Measurements from ENCODE around the gene USP12. TPM values are rescaled to one million over a fixed set of nuclear protein-coding genes. Genes with fewer than 3 reads are reported as not detected.
"Not testable (repeated sequence)": the region's sequence is repeated elsewhere in the genome, so short reads cannot be mapped to it uniquely, and the experiment has no call there.

The USP12 gene
- total and polyA plus RNA-seq, 3 experiments from 2014 or later, result 14.5 to 73.2 (median 72.1) TPM

DNA sequence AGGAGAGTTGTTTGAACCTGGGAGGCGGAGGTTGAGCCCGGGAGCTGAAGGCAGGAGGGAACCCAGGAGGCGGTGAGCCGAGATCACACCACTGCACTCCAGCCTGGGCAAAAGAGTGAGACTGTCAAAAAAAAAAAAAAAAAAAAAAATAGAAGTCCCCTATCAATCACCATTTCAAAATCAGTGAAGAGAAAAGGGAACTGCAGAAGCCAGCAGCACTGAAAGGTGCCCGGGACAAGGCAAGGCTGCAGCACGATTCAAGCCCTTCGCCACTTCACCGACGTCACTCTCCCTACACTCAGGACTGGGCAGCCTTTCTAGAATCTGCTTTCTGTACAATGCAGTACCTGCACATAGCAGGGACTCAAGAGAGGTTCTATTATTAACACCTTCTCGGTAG lies 21.9 kb upstream of the USP12 start:
- H3K4me3 Mint-ChIP-seq, result no peak overlapping the region

DNA sequence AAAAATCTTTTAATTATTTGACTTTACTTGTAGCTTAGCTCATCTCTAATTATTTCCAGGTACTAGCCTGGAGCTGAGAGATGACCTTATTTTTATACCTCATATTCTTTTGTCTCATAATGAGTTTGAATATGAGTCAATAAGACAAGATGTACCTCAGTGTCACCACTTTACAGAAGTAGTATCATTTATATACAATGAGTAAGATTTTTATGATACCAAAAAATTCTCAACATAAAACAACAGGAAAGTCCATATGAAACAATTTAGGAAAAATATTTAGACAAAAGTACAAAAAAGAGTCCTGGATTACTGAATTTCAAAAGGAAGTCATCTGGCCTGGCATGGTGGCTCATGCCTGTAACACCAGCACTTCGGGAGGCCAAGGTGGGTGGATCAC lies 21.4 kb upstream of the USP12 start:
- Histone ChIP-seq H3K4me1 (ENCODE audit: insufficient read depth, low read length) (no peaks in the 10 kb centered on the region), H3K4me3 (ENCODE audit: low read length) (no peak overlapping the region), H3K27ac (ENCODE audit: low read depth, low read length) (no peak overlapping the region), H3K27me3 (ENCODE audit: insufficient read depth, low read length, poor library complexity, severe bottlenecking) (no peaks in the 10 kb centered on the region), H3K9me3 (ENCODE audit: low read length) (no peaks in the 10 kb centered on the region), H3K36me3 (ENCODE audit: insufficient read depth, low read length) (no peaks in the 10 kb centered on the region)
- ChIA-PET CTCF (no interaction called here), POLR2A (no interaction called here)
- peaks cover 5 to 33% of the 10 kb centered on the region in 2 donors for H3K27me3 Mint-ChIP-seq
- peaks cover 0 to 5% (median 0%) of the 10 kb centered on the region in 5 donors for H3K9me3 Mint-ChIP-seq
- H3K4me1 Mint-ChIP-seq, result no peaks in the 10 kb centered on the region
- H3K4me3 Mint-ChIP-seq, result no peak overlapping the region
- H3K27ac Mint-ChIP-seq, result no peak overlapping the region
- peaks cover 0 to 6% (median 0%) of the 10 kb centered on the region in 3 donors for H3K36me3 Mint-ChIP-seq
- DNase-seq, result no peak

More for the DNA sequence above, 21.9 kb upstream of the USP12 start:
- DNase-seq, result no peak
- no peak overlapping the region for H3K27ac Mint-ChIP-seq
- CTCF ChIA-PET, result no interaction called here
- no peak overlapping the region for H3K27ac ChIP-seq (ENCODE audit: low read depth, low read length)
- H3K36me3 Mint-ChIP-seq, result peaks cover 0 to 11% (median 0%) of the 10 kb centered on the region in 3 donors
- H3K9me3 Mint-ChIP-seq, result peaks cover 0 to 6% (median 0%) of the 10 kb centered on the region in 5 donors
- no peaks in the 10 kb centered on the region for H3K9me3 ChIP-seq (ENCODE audit: low read length)
- H3K4me1 Mint-ChIP-seq, result no peaks in the 10 kb centered on the region
- H3K36me3 ChIP-seq (ENCODE audit: insufficient read depth, low read length), result no peaks in the 10 kb centered on the region
- H3K4me3 ChIP-seq (ENCODE audit: low read length), result no peak overlapping the region
- no peaks in the 10 kb centered on the region for H3K4me1 ChIP-seq (ENCODE audit: insufficient read depth, low read length)
- POLR2A ChIA-PET, result no interaction called here
- H3K27me3 Mint-ChIP-seq, result peaks cover 9 to 33% of the 10 kb centered on the region in 2 donors
- no peaks in the 10 kb centered on the region for H3K27me3 ChIP-seq (ENCODE audit: insufficient read depth, low read length, poor library complexity, severe bottlenecking)

DNA sequence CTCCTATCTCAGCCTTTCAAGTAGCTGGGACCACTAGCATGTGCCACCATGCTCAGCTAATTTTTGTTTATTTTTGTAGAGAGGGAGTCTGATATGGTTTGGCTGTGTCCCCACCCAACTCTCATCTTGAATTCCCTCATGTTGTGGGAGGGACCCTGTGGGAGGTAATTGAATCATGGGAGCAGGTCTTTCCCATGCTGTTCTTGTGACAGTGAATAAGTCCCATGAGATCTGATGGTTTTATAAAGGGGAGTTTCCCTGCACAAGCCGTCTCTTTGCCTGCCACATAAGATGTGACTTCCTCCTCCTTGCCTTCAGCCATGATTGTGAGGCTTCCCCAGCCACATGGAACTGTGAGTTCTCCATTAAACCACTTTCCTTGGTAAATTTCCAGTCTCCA lies 20.8 kb upstream of the USP12 start:
- H3K4me3 Mint-ChIP-seq; CTCF ChIA-PET; H3K9me3 Mint-ChIP-seq; H3K4me3 ChIP-seq (ENCODE audit: low read length); H3K36me3 ChIP-seq (ENCODE audit: insufficient read depth, low read length); POLR2A ChIA-PET; H3K4me1 ChIP-seq (ENCODE audit: insufficient read depth, low read length); H3K4me1 Mint-ChIP-seq; H3K27ac Mint-ChIP-seq; H3K36me3 Mint-ChIP-seq; H3K9me3 ChIP-seq (ENCODE audit: low read length); H3K27me3 ChIP-seq (ENCODE audit: insufficient read depth, low read length, poor library complexity, severe bottlenecking); DNase-seq; H3K27ac ChIP-seq (ENCODE audit: low read depth, low read length): not testable (repeated sequence)
- peaks cover 5 to 27% of the 10 kb centered on the region in 2 donors for H3K27me3 Mint-ChIP-seq

DNA sequence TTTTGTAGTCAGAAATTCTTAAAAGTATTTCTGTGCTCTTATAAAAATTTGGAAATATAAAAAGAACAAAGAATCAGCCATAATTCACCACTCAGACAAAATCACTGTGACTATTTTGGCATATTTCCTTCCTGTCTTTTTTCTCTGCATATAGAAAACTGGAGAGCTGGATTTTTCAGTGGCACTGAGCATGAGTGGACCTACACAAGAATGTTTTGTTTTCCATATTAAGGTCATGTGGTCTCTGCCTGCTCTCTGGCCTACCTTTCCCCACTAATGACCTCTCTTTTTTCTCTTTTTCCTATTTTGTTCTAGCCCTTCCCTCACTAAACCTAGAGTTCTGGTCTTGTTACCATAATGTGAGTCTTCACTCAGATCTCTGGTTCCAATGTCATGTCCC lies 17.6 kb upstream of the USP12 start:
- Histone ChIP-seq H3K36me3 (ENCODE audit: insufficient read depth, low read length) (no peaks in the 10 kb centered on the region), H3K27ac (ENCODE audit: low read depth, low read length) (no peak overlapping the region), H3K27me3 (ENCODE audit: insufficient read depth, low read length, poor library complexity, severe bottlenecking) (no peaks in the 10 kb centered on the region), H3K9me3 (ENCODE audit: low read length) (no peaks in the 10 kb centered on the region), H3K4me3 (ENCODE audit: low read length) (no peak overlapping the region), H3K4me1 (ENCODE audit: insufficient read depth, low read length) (no peaks in the 10 kb centered on the region)
- H3K4me1 Mint-ChIP-seq, result no peaks in the 10 kb centered on the region
- H3K4me3 Mint-ChIP-seq, result no peak overlapping the region
- DNase-seq, result no peak
- no peaks in the 10 kb centered on the region for H3K36me3 Mint-ChIP-seq
- no peak overlapping the region for H3K27ac Mint-ChIP-seq
- POLR2A ChIA-PET, result no interaction called here
- CTCF ChIA-PET, result interaction anchor here (1.4 kb wide), 1 partner anchor 204 kb away, joined by 3 read pairs; no protein-coding TSS in a partner anchor
- H3K9me3 Mint-ChIP-seq, result no peaks in the 10 kb centered on the region
- peaks cover 5 to 6% of the 10 kb centered on the region in 2 donors for H3K27me3 Mint-ChIP-seq

DNA sequence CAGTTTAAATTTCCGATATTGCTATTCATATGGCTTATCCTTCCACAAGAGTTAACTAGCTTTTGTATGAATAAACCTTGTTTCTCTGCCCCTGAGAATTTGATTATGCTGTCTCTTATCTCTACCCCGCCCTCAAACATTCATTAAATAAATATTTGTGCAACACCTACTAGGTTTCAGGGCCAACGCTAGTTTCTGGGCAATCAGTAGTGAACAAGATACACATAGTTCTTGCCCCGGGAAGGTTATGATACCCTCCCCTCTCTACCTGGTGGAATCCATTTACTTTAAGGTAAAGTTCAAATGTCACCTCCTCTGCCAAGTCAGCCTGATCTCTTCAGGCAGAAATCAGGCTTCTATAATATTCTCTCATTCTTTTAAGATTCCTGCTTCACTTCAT lies 16.6 kb upstream of the USP12 start:
- H3K36me3 Mint-ChIP-seq, result no peaks in the 10 kb centered on the region

DNA sequence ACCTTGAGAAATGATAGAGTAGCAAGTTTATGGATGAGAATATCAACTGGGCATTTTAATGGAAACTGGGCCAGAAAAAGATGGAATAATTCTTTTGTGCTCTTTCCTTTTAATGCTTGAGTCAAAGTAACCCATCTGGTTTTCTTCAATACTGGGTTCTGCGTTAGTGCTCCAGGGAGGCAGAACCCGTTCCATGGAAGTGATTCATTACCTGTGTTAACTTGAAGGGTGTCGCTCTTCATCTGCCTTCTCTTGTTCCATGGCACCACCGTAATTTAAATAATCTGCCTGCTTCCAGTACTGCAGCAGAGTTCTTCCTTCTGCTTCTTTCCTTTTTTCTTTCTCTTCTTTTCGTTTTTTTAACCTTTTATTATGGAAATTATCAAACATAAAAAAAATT lies 14.7 kb upstream of the USP12 start:
- ChIA-PET POLR2A (no interaction called here), CTCF (no interaction called here)
- Mint-ChIP-seq H3K36me3 (no peaks in the 10 kb centered on the region), H3K4me3 (no peak overlapping the region), H3K27ac (peak overlapping the region in 1 of 8 donors; percentile 73), H3K27me3 (peaks cover 7 to 12% of the 10 kb centered on the region in 2 donors), H3K4me1 (no peaks in the 10 kb centered on the region), H3K9me3 (peaks cover 0 to 1% (median 0%) of the 10 kb centered on the region in 5 donors)
- no peaks in the 10 kb centered on the region for H3K9me3 ChIP-seq (ENCODE audit: low read length)
- H3K4me1 ChIP-seq (ENCODE audit: insufficient read depth, low read length), result no peaks in the 10 kb centered on the region
- no peaks in the 10 kb centered on the region for H3K36me3 ChIP-seq (ENCODE audit: insufficient read depth, low read length)
- H3K27me3 ChIP-seq (ENCODE audit: insufficient read depth, low read length, poor library complexity, severe bottlenecking), result no peaks in the 10 kb centered on the region
- H3K4me3 ChIP-seq (ENCODE audit: low read length), result no peak overlapping the region
- H3K27ac ChIP-seq (ENCODE audit: low read depth, low read length), result no peak overlapping the region
- no peak for DNase-seq

More for the DNA sequence above, 16.6 kb upstream of the USP12 start:
- Mint-ChIP-seq H3K9me3 (no peaks in the 10 kb centered on the region), H3K27ac (no peak overlapping the region), H3K27me3 (peaks cover 0 to 7% of the 10 kb centered on the region in 2 donors), H3K4me1 (no peaks in the 10 kb centered on the region), H3K4me3 (no peak overlapping the region)
- H3K36me3 ChIP-seq (ENCODE audit: insufficient read depth, low read length), result no peaks in the 10 kb centered on the region
- no peak overlapping the region for H3K4me3 ChIP-seq (ENCODE audit: low read length)
- H3K27ac ChIP-seq (ENCODE audit: low read depth, low read length), result no peak overlapping the region
- no peaks in the 10 kb centered on the region for H3K27me3 ChIP-seq (ENCODE audit: insufficient read depth, low read length, poor library complexity, severe bottlenecking)
- no peak for DNase-seq
- H3K9me3 ChIP-seq (ENCODE audit: low read length), result no peaks in the 10 kb centered on the region
- ChIA-PET CTCF (no interaction called here), POLR2A (no interaction called here)
- no peaks in the 10 kb centered on the region for H3K4me1 ChIP-seq (ENCODE audit: insufficient read depth, low read length)

DNA sequence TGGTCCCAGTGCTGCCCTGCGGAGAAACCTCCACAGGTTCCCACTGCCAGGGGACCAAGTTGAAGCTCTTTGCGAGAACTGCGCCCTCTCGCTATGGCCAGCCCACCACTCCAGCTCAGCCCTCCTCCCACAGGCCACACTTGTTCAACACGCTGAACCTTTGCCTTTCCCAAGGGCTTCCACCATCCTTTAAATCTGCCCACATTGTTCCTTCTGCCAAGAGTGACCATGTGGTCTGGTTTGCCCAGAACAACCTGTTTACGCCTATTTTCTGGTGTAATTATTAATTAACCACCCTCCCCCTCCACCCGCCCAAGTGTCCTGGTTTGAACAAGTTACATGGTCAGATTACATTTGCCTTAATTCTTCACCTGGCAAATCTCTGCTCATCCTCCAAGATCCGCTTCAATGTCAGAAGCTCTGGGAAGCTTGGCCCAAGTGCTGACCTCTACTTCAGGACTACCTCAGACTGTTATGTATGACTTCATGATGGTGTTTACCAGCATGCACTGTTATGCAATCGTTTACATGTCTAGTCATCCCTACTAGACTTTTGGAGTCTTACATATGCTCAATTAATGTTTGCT lies 12.0 kb upstream of the USP12 start:
- H3K9me3 ChIP-seq (ENCODE audit: low read length), result no peaks in the 10 kb centered on the region
- H3K27me3 ChIP-seq (ENCODE audit: insufficient read depth, low read length, poor library complexity, severe bottlenecking), result no peaks in the 10 kb centered on the region
- CTCF ChIA-PET, result no interaction called here
- Mint-ChIP-seq H3K27ac (no peak overlapping the region), H3K36me3 (no peaks in the 10 kb centered on the region), H3K4me1 (no peaks in the 10 kb centered on the region), H3K4me3 (no peak overlapping the region), H3K27me3 (peaks cover 7 to 18% of the 10 kb centered on the region in 2 donors), H3K9me3 (peaks cover 0 to 1% (median 0%) of the 10 kb centered on the region in 5 donors)
- POLR2A ChIA-PET, result no interaction called here
- no peak for DNase-seq
- H3K4me3 ChIP-seq (ENCODE audit: low read length), result no peak overlapping the region
- H3K27ac ChIP-seq (ENCODE audit: low read depth, low read length), result no peak overlapping the region
- H3K4me1 ChIP-seq (ENCODE audit: insufficient read depth, low read length), result no peaks in the 10 kb centered on the region
- no peaks in the 10 kb centered on the region for H3K36me3 ChIP-seq (ENCODE audit: insufficient read depth, low read length)

DNA sequence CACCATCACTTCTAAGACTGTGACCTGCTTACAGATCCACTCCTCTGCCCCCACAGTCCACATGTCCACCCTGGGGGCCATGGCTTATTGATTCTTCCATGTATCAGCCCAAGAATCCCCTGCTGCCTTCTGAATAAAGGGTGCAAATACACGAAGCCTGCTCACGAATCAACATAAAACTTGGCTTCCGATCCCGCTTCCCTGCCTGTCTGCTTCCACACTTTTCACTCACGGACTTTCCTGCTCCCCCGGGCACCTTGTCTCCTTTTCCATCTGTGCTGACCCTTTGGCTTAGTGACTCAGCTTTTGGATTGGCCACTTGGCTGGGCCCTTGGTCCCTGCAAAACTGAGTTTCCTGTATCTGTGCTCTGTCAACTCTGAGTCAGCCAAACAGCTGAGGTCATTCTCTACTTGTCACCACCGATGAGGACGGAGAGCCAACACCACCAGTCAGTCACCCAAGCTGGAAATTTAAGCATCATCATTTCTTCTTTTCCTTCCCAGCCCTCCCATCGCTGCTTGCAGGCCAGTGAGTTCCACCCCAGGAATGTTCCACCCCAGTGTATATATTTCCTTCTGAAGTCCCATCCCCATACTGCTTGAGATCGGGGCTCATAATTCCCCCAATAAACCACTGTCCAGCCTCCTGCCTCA lies 11.4 kb upstream of the USP12 start:
- peak overlapping the region in 1 of 8 donors; percentile 53 for H3K27ac Mint-ChIP-seq
- H3K36me3 Mint-ChIP-seq, result no peaks in the 10 kb centered on the region
- POLR2A ChIA-PET, result no interaction called here
- Histone ChIP-seq H3K9me3 (ENCODE audit: low read length) (no peaks in the 10 kb centered on the region), H3K4me3 (ENCODE audit: low read length) (no peak overlapping the region), H3K4me1 (ENCODE audit: insufficient read depth, low read length) (no peaks in the 10 kb centered on the region), H3K27ac (ENCODE audit: low read depth, low read length) (peak overlapping the region; percentile 31), H3K36me3 (ENCODE audit: insufficient read depth, low read length) (no peaks in the 10 kb centered on the region), H3K27me3 (ENCODE audit: insufficient read depth, low read length, poor library complexity, severe bottlenecking) (no peaks in the 10 kb centered on the region)
- H3K4me3 Mint-ChIP-seq, result no peak overlapping the region
- peaks cover 7 to 18% of the 10 kb centered on the region in 2 donors for H3K27me3 Mint-ChIP-seq
- peaks cover 0 to 1% (median 0%) of the 10 kb centered on the region in 5 donors for H3K9me3 Mint-ChIP-seq
- CTCF ChIA-PET, result no interaction called here
- no peak for DNase-seq
- no peaks in the 10 kb centered on the region for H3K4me1 Mint-ChIP-seq
